PC-9 (cell line): ENCODE measurements around the gene SLC5A5.

ENCODE experiments used
- CTCF ChIP-seq: fragments of 200-600 bp; sonication (generic); conservative IDR thresholded peaks from 2 replicates; pipeline ENCODE4 v1.6.1; 2017; ENCODE audit warnings: mixed run types, antibody characterized with exemption, mild to moderate bottlenecking, moderate library complexity
- EZH2 ChIP-seq: fragments of 200-600 bp; sonication (generic); IDR thresholded peaks from 2 replicates; pipeline ENCODE4 v1.8.0; 2017; ENCODE audit warnings: antibody characterized with exemption, low read depth

- TF ChIP-seq CTCF (no peak), EZH2 (no peak)
Observed at GRCh38 chr19:17848595-17849292, 23.0 kb upstream of the SLC5A5 start.
